GM20000 (cell line): ENCODE data around the gene BDH2.

Experiments used
- DNase-seq: peaks from one replicate; pipeline ENCODE4 v3.0.0; 2012; ENCODE audit warnings: low spot score
- CTCF ChIP-seq: IDR thresholded peaks from 2 replicates; pipeline ENCODE4 v1.5.1; 2012; ENCODE audit warnings: mild to moderate bottlenecking, control low read depth; ENCODE audit errors: extremely low read depth, missing control alignments

BDH2 gene

GRCh38 chr4:103050736-103051436 lies 48.7 kb downstream of the BDH2 start:
- TF ChIP-seq CTCF: no peak
- no peak for DNase-seq

GRCh38 chr4:103046416-103047290 lies 53.0 kb downstream of the BDH2 start:
- peak; percentile 52 for DNase-seq
- TF ChIP-seq CTCF: peak; percentile 81

GRCh38 chr4:103044183-103044582 lies 55.5 kb downstream of the BDH2 start:
- TF ChIP-seq CTCF: no peak
- no peak for DNase-seq

GRCh38 chr4:103036169-103036568 lies 63.5 kb downstream of the BDH2 start:
- no peak for TF ChIP-seq CTCF

GRCh38 chr4:103032574-103032973 lies 67.1 kb downstream of the BDH2 start:
- peak; percentile 9 for TF ChIP-seq CTCF

More at GRCh38 chr4:103036169-103036568, 63.5 kb downstream of the BDH2 start:
- DNase-seq: no peak

GRCh38 chr4:103030791-103031190 lies 68.8 kb downstream of the BDH2 start:
- no peak for TF ChIP-seq CTCF
- no peak for DNase-seq

More at GRCh38 chr4:103032574-103032973, 67.1 kb downstream of the BDH2 start:
- no peak for DNase-seq

GRCh38 chr4:103029300-103029699 lies 70.3 kb downstream of the BDH2 start:
- no peak for DNase-seq
- no peak for TF ChIP-seq CTCF
